Measurements from ENCODE around the gene ITGB5.

The ITGB5 gene

GRCh38 chr3:124812291-124813265 lies 74.6 kb downstream of the ITGB5 start:
- TF ChIP-seq CTCF (IDR thresholded peaks at IDR 0.05), result no peak
- peak overlapping the region; percentile 12; the same call in 1 of the 2 replicates for H3K27ac ChIP-seq

GRCh38 chr3:124811436-124811835 lies 75.7 kb downstream of the ITGB5 start:
- TF ChIP-seq ZFX (IDR thresholded peaks at IDR 0.05; ENCODE audit: borderline replicate concordance), result no peak
- no peak for TF ChIP-seq CTCF (IDR thresholded peaks at IDR 0.05)
- no peak overlapping the region for H3K27ac ChIP-seq

- TF ChIP-seq CTCF (IDR thresholded peaks at IDR 0.05) (no peak), ZFX (IDR thresholded peaks at IDR 0.05; ENCODE audit: borderline replicate concordance) (no peak)
- H3K27ac ChIP-seq, result no peak overlapping the region; the same call in 1 of the 2 replicates
Measured at GRCh38 chr3:124810970-124811369, 76.2 kb downstream of the ITGB5 start.

- H3K27ac ChIP-seq, result peak overlapping the region; percentile 38; the same call in 1 of the 2 replicates
- TF ChIP-seq CTCF (IDR thresholded peaks at IDR 0.05) (no peak), ZFX (IDR thresholded peaks at IDR 0.05; ENCODE audit: borderline replicate concordance) (no peak)
Measured at GRCh38 chr3:124809039-124809438, 78.1 kb downstream of the ITGB5 start.

- no peak for TF ChIP-seq CTCF (IDR thresholded peaks at IDR 0.05)
- TF ChIP-seq ZFX (IDR thresholded peaks at IDR 0.05; ENCODE audit: borderline replicate concordance), result no peak
- no peak overlapping the region for H3K27ac ChIP-seq
Measured at GRCh38 chr3:124805671-124806070, 81.5 kb downstream of the ITGB5 start.

GRCh38 chr3:124804875-124805274 lies 82.3 kb downstream of the ITGB5 start:
- no peak for TF ChIP-seq CTCF (IDR thresholded peaks at IDR 0.05)
- no peak for TF ChIP-seq ZFX (IDR thresholded peaks at IDR 0.05; ENCODE audit: borderline replicate concordance)
- H3K27ac ChIP-seq, result no peak overlapping the region

- no peak overlapping the region for H3K27ac ChIP-seq
- TF ChIP-seq ZFX (IDR thresholded peaks at IDR 0.05; ENCODE audit: borderline replicate concordance) (no peak), CTCF (IDR thresholded peaks at IDR 0.05) (no peak)
Measured at GRCh38 chr3:124802702-124803101, 84.5 kb downstream of the ITGB5 start.
